Measurements from ENCODE around the gene PACSIN1. TPM values are rescaled to one million over a fixed set of nuclear protein-coding genes. Genes with fewer than 3 reads are reported as not detected.

The PACSIN1 gene
- total RNA-seq, 1 experiment from 2014 or later: 5.0 TPM

- ChIA-PET POLR2A (interaction anchor here (0.8 to 2.2 kb wide), 2 partner anchors 149 to 212 kb away, joined by 3 to 15 read pairs; no protein-coding TSS in a partner anchor), CTCF (interaction anchor here (0.7 to 4.9 kb wide), 22 partner anchors 13 to 781 kb away, joined by 3 to 105 read pairs (median 3); partner anchors contain the start of genes RPS10 and TAF11), RAD21 (ENCODE audit: low non-redundant PET in 1 of 2, low total read pairs in 2 of 2, uncharacterized antibody in 2 of 2, unreplicated experiment in 2 of 2) (interaction anchor here (0.6 to 2.3 kb wide), 5 partner anchors 45 to 680 kb away, joined by 3 to 17 read pairs (median 5); no protein-coding TSS in a partner anchor)
- Histone ChIP-seq H3K79me2 (ENCODE audit: insufficient read depth, low read length) (no peaks in the 10 kb centered on the region), H3K4me3 (replicated peaks in 1 of 2; ENCODE audit: low read depth in 1 of 2, low read length in 2 of 2) (no peak overlapping the region), H2AFZ (ENCODE audit: low read depth, low read length, poor library complexity, severe bottlenecking) (peak overlapping the region; percentile 66), H4K20me1 (ENCODE audit: insufficient read depth) (no peaks in the 10 kb centered on the region), H3K4me2 (ENCODE audit: low read length) (no peak overlapping the region), H3K9me3 (ENCODE audit: control insufficient read depth in 1 of 2, insufficient read depth in 1 of 2, low read depth in 1 of 2, low read length in 2 of 2) (no peaks in the 10 kb centered on the region), H3K27me3 (ENCODE audit: insufficient read depth, low read length) (no peaks in the 10 kb centered on the region), H3K27ac (ENCODE audit: low read depth, low read length) (no peak overlapping the region), H3K4me1 (ENCODE audit: control insufficient read depth in 1 of 2, insufficient read depth in 2 of 2, low read length in 2 of 2) (peaks cover 8 to 35% of the 10 kb centered on the region in 2 experiments), H3K9ac (ENCODE audit: low read length) (no peak overlapping the region), H3K36me3 (ENCODE audit: control insufficient read depth in 1 of 2, insufficient read depth in 2 of 2, low read length in 2 of 2) (no peaks in the 10 kb centered on the region), H3K9me2 (ENCODE audit: insufficient read depth) (no peaks in the 10 kb centered on the region)
- BruUV-seq (replicated peaks): no TSS peak
- intact Hi-C loops (cut with micrococcal nuclease): loop anchor here (1.0 to 5.0 kb wide), 4 partner anchors 149 to 680 kb away; partner anchors contain the start of gene SNRPC
- ATAC-seq: peak; percentile 56
- peak; percentile 70 for DNase-seq (ENCODE audit: low read depth, low spot score)
- TF ChIP-seq RAD21 (IDR thresholded peaks at IDR 0.05; ENCODE audit: low read depth) (peak; percentile 97), CTCF (IDR thresholded peaks at IDR 0.05 in 2 of 3, conservative IDR thresholded peaks at IDR 0.05 in 1 of 3; ENCODE audit: borderline replicate concordance in 1 of 3, insufficient read depth in 1 of 3, low read depth in 2 of 3, low read length in 2 of 3) (peak; percentile 68 to 85 (median 85))
- TF ChIP-seq, protein P1, sequence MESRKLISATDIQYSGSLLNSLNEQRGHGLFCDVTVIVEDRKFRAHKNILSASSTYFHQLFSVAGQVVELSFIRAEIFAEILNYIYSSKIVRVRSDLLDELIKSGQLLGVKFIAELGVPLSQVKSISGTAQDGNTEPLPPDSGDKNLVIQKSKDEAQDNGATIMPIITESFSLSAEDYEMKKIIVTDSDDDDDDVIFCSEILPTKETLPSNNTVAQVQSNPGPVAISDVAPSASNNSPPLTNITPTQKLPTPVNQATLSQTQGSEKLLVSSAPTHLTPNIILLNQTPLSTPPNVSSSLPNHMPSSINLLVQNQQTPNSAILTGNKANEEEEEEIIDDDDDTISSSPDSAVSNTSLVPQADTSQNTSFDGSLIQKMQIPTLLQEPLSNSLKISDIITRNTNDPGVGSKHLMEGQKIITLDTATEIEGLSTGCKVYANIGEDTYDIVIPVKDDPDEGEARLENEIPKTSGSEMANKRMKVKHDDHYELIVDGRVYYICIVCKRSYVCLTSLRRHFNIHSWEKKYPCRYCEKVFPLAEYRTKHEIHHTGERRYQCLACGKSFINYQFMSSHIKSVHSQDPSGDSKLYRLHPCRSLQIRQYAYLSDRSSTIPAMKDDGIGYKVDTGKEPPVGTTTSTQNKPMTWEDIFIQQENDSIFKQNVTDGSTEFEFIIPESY (IDR thresholded peaks at IDR 0.05; ENCODE audit: extremely low read depth, insufficient replicate concordance, low read length): no peak
Observed at GRCh38 chr6:34459899-34460593, 5.8 kb upstream of the PACSIN1 start.
